ENCODE results near the gene GRAMD1A.

The GRAMD1A gene

GRCh38 chr19:35009424-35010415 lies 9.6 kb downstream of the GRAMD1A start:
- Histone ChIP-seq H3K9me3 (ENCODE audit: control insufficient read depth, insufficient read depth, low read length) (no peaks in the 10 kb centered on the region), H3K4me3 (ENCODE audit: low read length) (no peak overlapping the region), H3K9me2 (replicated peaks; ENCODE audit: control insufficient read depth, low read length) (no peaks in the 10 kb centered on the region), H3K4me2 (ENCODE audit: low read length) (no peak overlapping the region), H3F3A (ENCODE audit: control insufficient read depth, insufficient read depth) (no peaks in the 10 kb centered on the region), H3K79me2 (ENCODE audit: control insufficient read depth, low read length) (peaks cover 25% of the 10 kb centered on the region), H3K27ac (ENCODE audit: low read depth, low read length) (no peak overlapping the region), H3K27me3 (ENCODE audit: control insufficient read depth, low read length) (no peaks in the 10 kb centered on the region), H3K36me3 (ENCODE audit: control insufficient read depth, low read length) (peaks cover 79% of the 10 kb centered on the region), H3K4me1 (ENCODE audit: control insufficient read depth, low read length) (peaks cover 10% of the 10 kb centered on the region; the same call in 1 of the 2 replicates), H4K20me1 (ENCODE audit: control insufficient read depth, insufficient read depth, low read depth, low read length) (peaks cover 2% of the 10 kb centered on the region; the same call in 1 of the 2 replicates)
- no peak for TF ChIP-seq EZH2phosphoT487 (IDR thresholded peaks at IDR 0.05; ENCODE audit: borderline replicate concordance, low read length)
- TF ChIP-seq, protein P1, sequence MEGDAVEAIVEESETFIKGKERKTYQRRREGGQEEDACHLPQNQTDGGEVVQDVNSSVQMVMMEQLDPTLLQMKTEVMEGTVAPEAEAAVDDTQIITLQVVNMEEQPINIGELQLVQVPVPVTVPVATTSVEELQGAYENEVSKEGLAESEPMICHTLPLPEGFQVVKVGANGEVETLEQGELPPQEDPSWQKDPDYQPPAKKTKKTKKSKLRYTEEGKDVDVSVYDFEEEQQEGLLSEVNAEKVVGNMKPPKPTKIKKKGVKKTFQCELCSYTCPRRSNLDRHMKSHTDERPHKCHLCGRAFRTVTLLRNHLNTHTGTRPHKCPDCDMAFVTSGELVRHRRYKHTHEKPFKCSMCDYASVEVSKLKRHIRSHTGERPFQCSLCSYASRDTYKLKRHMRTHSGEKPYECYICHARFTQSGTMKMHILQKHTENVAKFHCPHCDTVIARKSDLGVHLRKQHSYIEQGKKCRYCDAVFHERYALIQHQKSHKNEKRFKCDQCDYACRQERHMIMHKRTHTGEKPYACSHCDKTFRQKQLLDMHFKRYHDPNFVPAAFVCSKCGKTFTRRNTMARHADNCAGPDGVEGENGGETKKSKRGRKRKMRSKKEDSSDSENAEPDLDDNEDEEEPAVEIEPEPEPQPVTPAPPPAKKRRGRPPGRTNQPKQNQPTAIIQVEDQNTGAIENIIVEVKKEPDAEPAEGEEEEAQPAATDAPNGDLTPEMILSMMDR (IDR thresholded peaks at IDR 0.05; ENCODE audit: low read depth, low read length, poor library complexity, severe bottlenecking) = no peak

- no peak overlapping the region for H3K27ac ChIP-seq (ENCODE audit: low read depth, low read length)
- no peak overlapping the region for H3K4me2 ChIP-seq (ENCODE audit: low read length)
Measured at GRCh38 chr19:35011091-35011689, 11.1 kb downstream of the GRAMD1A start.

DNA sequence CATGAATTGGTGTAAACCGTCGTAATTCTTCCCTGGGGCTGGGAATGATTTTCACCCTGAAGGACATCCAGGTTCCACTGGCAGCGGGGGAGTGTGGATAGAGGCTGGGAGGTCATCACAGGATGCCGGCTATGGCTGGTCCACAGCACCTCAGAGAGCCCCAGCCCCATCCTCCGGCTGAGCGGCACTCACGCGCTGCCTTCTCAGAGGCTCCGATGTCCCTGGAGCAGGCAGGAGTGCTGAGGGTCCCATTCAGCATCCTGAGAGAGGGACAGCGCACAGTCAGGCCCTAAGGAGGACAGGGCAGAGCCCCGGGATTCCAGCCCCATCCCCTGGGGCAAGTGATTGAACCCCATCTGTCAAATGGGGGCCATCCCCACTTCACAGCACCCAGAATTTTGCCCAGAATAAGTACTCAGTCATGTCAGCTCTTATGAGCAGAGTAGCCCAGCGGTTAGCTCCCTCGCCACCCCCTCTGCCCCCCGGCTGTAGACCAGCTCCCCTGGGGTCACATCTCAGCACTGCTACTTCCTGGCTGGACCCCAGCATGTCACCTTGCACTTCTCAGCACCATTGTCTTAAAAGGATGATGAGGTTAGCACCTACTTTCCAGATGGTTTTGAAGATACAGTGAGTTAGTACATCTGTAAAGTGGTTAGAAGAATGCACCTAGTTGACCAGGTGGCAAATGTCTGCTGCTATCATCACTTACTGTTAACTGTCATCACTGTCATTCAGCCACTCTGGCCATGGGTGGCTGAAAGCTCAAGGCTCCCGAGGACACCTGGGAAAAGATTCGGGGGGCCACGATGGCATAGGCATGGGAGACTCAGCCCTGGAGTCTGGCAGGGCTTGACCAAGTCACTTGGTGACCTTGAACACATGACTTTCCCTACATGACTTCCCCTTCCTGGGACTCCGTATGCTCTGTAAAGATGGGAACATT lies 11.9 kb downstream of the GRAMD1A start:
- H3K27ac ChIP-seq (ENCODE audit: low read depth, low read length) = no peak overlapping the region
- H3K36me3 ChIP-seq (ENCODE audit: control insufficient read depth, low read length) = peaks cover 76% of the 10 kb centered on the region
- no peaks in the 10 kb centered on the region for H3K27me3 ChIP-seq (ENCODE audit: control insufficient read depth, low read length)
- H3F3A ChIP-seq (ENCODE audit: control insufficient read depth, insufficient read depth) = no peaks in the 10 kb centered on the region
- peaks cover 2% of the 10 kb centered on the region for H3K79me2 ChIP-seq (ENCODE audit: control insufficient read depth, low read length)
- peaks cover 10% of the 10 kb centered on the region; the same call in 1 of the 2 replicates for H3K4me1 ChIP-seq (ENCODE audit: control insufficient read depth, low read length)
- H3K4me2 ChIP-seq (ENCODE audit: low read length) = no peak overlapping the region
- H3K4me3 ChIP-seq (ENCODE audit: low read length) = no peak overlapping the region
- no peak for TF ChIP-seq EZH2phosphoT487 (IDR thresholded peaks at IDR 0.05; ENCODE audit: borderline replicate concordance, low read length)
- TF ChIP-seq, protein P1 (IDR thresholded peaks at IDR 0.05; ENCODE audit: low read depth, low read length, poor library complexity, severe bottlenecking) = no peak
- no peaks in the 10 kb centered on the region; the same call in 1 of the 2 replicates for H4K20me1 ChIP-seq (ENCODE audit: control insufficient read depth, insufficient read depth, low read depth, low read length)
- no peaks in the 10 kb centered on the region for H3K9me3 ChIP-seq (ENCODE audit: control insufficient read depth, insufficient read depth, low read length)
- no peaks in the 10 kb centered on the region for H3K9me2 ChIP-seq (replicated peaks; ENCODE audit: control insufficient read depth, low read length)

More at GRCh38 chr19:35011091-35011689, 11.1 kb downstream of the GRAMD1A start:
- peaks cover 10% of the 10 kb centered on the region; the same call in 1 of the 2 replicates for H3K4me1 ChIP-seq (ENCODE audit: control insufficient read depth, low read length)
- H3K27me3 ChIP-seq (ENCODE audit: control insufficient read depth, low read length) = no peaks in the 10 kb centered on the region
- peaks cover 82% of the 10 kb centered on the region for H3K36me3 ChIP-seq (ENCODE audit: control insufficient read depth, low read length)
- TF ChIP-seq, protein P1 (IDR thresholded peaks at IDR 0.05; ENCODE audit: low read depth, low read length, poor library complexity, severe bottlenecking) = no peak
- H3K79me2 ChIP-seq (ENCODE audit: control insufficient read depth, low read length) = peaks cover 10% of the 10 kb centered on the region
- H4K20me1 ChIP-seq (ENCODE audit: control insufficient read depth, insufficient read depth, low read depth, low read length) = no peaks in the 10 kb centered on the region; the same call in 1 of the 2 replicates
- H3K9me2 ChIP-seq (replicated peaks; ENCODE audit: control insufficient read depth, low read length) = no peaks in the 10 kb centered on the region
- H3F3A ChIP-seq (ENCODE audit: control insufficient read depth, insufficient read depth) = no peaks in the 10 kb centered on the region
- no peak overlapping the region for H3K4me3 ChIP-seq (ENCODE audit: low read length)
- no peaks in the 10 kb centered on the region for H3K9me3 ChIP-seq (ENCODE audit: control insufficient read depth, insufficient read depth, low read length)
